Smooth muscle cell (in vitro differentiated cells): ENCODE measurements around the gene NUDT14. TPM values are rescaled to one million over a fixed set of nuclear protein-coding genes. Genes with fewer than 3 reads are reported as not detected.

Source experiments
- DNase-seq: peaks from one replicate; lab custom pipeline; 2025; ENCODE audit not compliant: unreplicated experiment; lab: John Stamatoyannopoulos, UW
- H2AFZ ChIP-seq: fragments of 200-600 bp; sonication (generic); 2 replicates; pipeline ENCODE4 v1.6.0; 2016; ENCODE audit warnings: antibody characterized with exemption, low read depth, mild to moderate bottlenecking
- H3F3A ChIP-seq: fragments of 200-600 bp; sonication (generic); 2 replicates; pipeline ENCODE4 v1.6.0; 2017; ENCODE audit warnings: antibody characterized with exemption, low read depth
- H3K27ac ChIP-seq: fragments of 200-600 bp; sonication (generic); 2 replicates; pipeline ENCODE4 v1.5.1; 2016; ENCODE audit warnings: low read depth, mild to moderate bottlenecking
- H3K27me3 ChIP-seq: fragments of 200-600 bp; sonication (generic); 2 replicates; pipeline ENCODE4 v1.6.1; 2016; ENCODE audit warnings: low read depth, mild to moderate bottlenecking
- H3K36me3 ChIP-seq: fragments of 200-600 bp; sonication (generic); 2 replicates; pipeline ENCODE4 v1.5.1; 2016; ENCODE audit warnings: low read depth
- H3K4me1 ChIP-seq: fragments of 200-600 bp; sonication (generic); 2 replicates; pipeline ENCODE4 v1.5.1; 2016; ENCODE audit warnings: low read depth
- H3K4me2 ChIP-seq: fragments of 200-600 bp; sonication (generic); 2 replicates; pipeline ENCODE4 v1.6.0; 2016; ENCODE audit warnings: mild to moderate bottlenecking
- H3K4me3 ChIP-seq: fragments of 200-600 bp; sonication (generic); 2 replicates; pipeline ENCODE4 v1.5.1; 2016; ENCODE audit warnings: mild to moderate bottlenecking
- H3K79me2 ChIP-seq: fragments of 200-600 bp; sonication (generic); 2 replicates; pipeline ENCODE4 v1.6.0; 2016; ENCODE audit warnings: low read depth, mild to moderate bottlenecking
- H3K9ac ChIP-seq: fragments of 200-600 bp; sonication (generic); 2 replicates; pipeline ENCODE4 v1.6.0; 2016; ENCODE audit warnings: low read depth
- H3K9me3 ChIP-seq: fragments of 200-600 bp; sonication (generic); replicated peaks from 2 replicates; pipeline ENCODE4 v1.5.1; 2016; ENCODE audit warnings: low read depth
- H4K20me1 ChIP-seq: fragments of 200-600 bp; sonication (generic); 2 replicates; pipeline ENCODE4 v1.6.0; 2016; ENCODE audit warnings: low read depth
- WGBS: methylation state at CpG from one replicate; pipeline ENCODE4 v1.1.7; 2016; ENCODE audit warnings: low lambda C conversion rate; 5-methylcytosine and 5-hydroxymethylcytosine counted together
- polyA plus RNA-seq: library from polyadenylated mRNA; unstranded; fragments of >200 nt; fragmentation: Nextera tagmentation; extraction: Ambion mirVana; gene quantifications from 2 replicates; pipeline ENCODE4 v1.2.1, GENCODE V29; 2016
- total RNA-seq: library from RNA; depleted of rRNA; stranded (reverse); fragments of >200 nt; gene quantifications from 2 replicates; pipeline ENCODE4 v1.2.3, GENCODE V29; 2014
- TF ChIP-seq, protein P1 (sequence below): fragments of 200-600 bp; sonication (generic); IDR thresholded peaks from 2 replicates; pipeline ENCODE4 v1.5.1; 2017; ENCODE audit warnings: borderline replicate concordance, mild to moderate bottlenecking, antibody characterized with exemption; ENCODE audit not compliant: insufficient read depth, poor library complexity, severe bottlenecking

NUDT14 gene
- total and polyA plus RNA-seq, 2 experiments from 2014 or later = 7.9 to 30.7 TPM

DNA sequence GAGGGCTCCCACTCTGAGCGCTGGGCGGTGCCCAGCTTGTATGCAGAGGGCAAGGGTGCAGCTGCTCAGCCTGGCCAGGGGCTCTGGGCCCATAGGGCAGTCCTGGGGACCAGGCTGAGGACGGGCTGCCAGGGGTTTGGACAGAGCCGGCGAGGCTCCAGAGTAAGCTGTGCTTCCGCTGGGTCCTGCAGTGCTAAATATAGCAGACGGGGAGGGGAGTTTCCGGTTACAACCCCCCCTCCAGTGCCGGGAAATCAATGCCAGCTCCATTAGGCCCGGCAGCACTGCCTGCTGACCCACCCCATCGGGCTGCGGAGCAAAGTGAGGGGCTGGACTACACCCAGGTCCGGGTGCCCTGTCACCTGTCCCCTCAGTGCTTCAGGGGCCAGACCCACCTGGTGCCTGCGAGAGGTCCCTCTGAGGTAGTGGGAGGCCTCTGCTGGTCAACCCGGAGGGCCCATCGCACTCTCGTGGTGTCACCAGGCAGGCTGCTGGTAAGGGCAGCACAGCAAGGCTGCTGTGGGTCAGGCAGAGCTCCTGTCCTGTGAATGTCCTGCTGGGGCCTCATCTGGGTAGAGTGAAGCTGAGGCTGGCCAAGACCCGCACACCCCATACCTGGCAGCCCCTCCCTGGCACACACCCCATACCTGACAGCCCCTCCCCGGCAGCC lies 10.0 kb downstream of the NUDT14 start:
- no peaks in the 10 kb centered on the region for H3K36me3 ChIP-seq
- no peak overlapping the region for H3K27ac ChIP-seq
- WGBS = 68% methylated on average over 19 of the region's 19 CpGs
- no peak overlapping the region for H2AFZ ChIP-seq
- peaks cover 25% of the 10 kb centered on the region for H3K27me3 ChIP-seq
- no peak for DNase-seq
- H3K4me3 ChIP-seq = no peak overlapping the region
- no peaks in the 10 kb centered on the region for H3F3A ChIP-seq
- H3K9me3 ChIP-seq = no peaks in the 10 kb centered on the region
- no peak overlapping the region for H3K9ac ChIP-seq
- no peak overlapping the region for H3K4me2 ChIP-seq
- no peaks in the 10 kb centered on the region for H3K79me2 ChIP-seq
- peaks cover 34% of the 10 kb centered on the region for H4K20me1 ChIP-seq
- H3K4me1 ChIP-seq = no peaks in the 10 kb centered on the region
- TF ChIP-seq, protein P1, sequence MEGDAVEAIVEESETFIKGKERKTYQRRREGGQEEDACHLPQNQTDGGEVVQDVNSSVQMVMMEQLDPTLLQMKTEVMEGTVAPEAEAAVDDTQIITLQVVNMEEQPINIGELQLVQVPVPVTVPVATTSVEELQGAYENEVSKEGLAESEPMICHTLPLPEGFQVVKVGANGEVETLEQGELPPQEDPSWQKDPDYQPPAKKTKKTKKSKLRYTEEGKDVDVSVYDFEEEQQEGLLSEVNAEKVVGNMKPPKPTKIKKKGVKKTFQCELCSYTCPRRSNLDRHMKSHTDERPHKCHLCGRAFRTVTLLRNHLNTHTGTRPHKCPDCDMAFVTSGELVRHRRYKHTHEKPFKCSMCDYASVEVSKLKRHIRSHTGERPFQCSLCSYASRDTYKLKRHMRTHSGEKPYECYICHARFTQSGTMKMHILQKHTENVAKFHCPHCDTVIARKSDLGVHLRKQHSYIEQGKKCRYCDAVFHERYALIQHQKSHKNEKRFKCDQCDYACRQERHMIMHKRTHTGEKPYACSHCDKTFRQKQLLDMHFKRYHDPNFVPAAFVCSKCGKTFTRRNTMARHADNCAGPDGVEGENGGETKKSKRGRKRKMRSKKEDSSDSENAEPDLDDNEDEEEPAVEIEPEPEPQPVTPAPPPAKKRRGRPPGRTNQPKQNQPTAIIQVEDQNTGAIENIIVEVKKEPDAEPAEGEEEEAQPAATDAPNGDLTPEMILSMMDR = no peak

DNA sequence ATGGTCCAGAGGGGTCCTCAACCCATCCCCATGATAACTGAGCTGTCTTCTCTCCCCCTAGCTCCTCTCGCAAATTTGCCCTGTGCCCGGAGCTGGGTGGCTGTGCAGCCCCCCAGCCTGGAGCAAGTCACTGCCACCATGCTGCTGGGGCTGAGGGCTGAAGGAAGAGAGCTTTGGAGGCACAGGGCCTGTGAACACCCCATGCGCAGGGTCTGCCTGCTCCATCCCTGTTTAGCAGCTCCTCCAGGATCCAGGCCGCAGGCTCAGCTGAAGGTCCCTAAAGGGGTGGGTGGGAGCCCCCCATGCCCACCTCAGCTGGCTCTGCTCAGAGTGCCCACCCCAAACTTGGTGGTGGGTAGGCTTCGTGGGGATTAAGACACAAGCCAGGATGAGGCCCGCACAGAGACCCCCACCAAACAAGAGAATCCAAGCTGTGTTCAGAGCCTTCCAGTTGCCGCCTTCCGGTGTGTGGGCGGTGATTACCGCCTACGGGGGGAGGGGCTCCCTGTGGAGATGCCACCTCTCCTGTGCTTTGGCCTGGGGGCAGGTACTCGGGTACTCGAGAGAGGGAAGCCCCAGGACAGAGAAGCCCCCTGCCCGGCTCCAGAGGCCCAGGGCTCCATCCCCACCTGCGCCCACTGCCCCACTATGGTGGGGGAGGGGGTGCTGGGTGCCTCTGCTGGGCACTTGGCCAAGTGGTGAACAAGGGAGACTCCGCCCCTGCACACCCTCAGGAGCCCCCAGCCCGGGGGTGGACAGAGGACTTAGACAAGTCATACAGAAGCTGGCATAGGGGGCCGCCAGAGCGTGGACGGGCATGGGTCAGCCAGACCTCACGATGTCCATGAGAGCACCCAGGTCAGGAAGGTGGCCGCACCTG lies 11.1 kb downstream of the NUDT14 start:
- H3K36me3 ChIP-seq = no peaks in the 10 kb centered on the region
- H3K27me3 ChIP-seq = peaks cover 26% of the 10 kb centered on the region
- TF ChIP-seq, protein P1 = no peak
- no peak overlapping the region for H3K4me3 ChIP-seq
- WGBS = 78% methylated on average over 22 of the region's 22 CpGs
- H3K9me3 ChIP-seq = no peaks in the 10 kb centered on the region
- H3K79me2 ChIP-seq = no peaks in the 10 kb centered on the region
- H3K9ac ChIP-seq = no peak overlapping the region
- H3K4me2 ChIP-seq = no peak overlapping the region
- H2AFZ ChIP-seq = no peak overlapping the region
- H3K4me1 ChIP-seq = no peaks in the 10 kb centered on the region
- peaks cover 40% of the 10 kb centered on the region for H4K20me1 ChIP-seq
- H3F3A ChIP-seq = no peaks in the 10 kb centered on the region
- H3K27ac ChIP-seq = no peak overlapping the region
- no peak for DNase-seq

DNA sequence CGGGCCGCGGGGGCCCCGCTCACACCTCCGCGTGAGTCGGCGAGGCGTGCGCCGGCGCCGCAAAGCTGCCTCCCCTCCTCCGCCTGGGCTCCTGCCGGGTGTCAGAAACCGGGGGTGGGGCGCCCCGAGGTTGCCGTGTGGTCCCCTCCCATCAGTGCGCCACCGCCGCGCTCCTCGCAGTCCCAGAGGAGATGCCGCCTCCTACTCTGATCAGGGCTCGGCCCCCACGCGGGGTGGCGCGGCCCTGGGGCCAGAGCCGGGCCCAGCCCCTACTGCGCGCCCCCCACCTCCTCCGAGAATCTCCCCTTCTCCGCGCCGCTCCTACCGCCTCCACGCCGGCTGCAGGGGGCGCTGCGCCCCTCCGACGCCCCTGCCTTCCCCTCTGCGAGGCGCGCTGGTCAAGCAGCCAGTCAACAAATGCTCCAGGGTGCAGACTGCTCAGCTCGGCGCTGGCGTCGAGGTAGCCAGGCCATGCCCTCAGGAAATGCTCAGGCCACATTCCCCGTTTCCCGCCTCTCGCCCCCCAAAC lies 12.1 kb downstream of the NUDT14 start:
- DNase-seq = no peak
- no peak overlapping the region for H3K9ac ChIP-seq
- H3K36me3 ChIP-seq = no peaks in the 10 kb centered on the region
- no peak overlapping the region for H3K27ac ChIP-seq
- peaks cover 50% of the 10 kb centered on the region for H4K20me1 ChIP-seq
- H2AFZ ChIP-seq = no peak overlapping the region
- peak overlapping the region; percentile 83 for H3K4me2 ChIP-seq
- H3F3A ChIP-seq = no peaks in the 10 kb centered on the region
- H3K27me3 ChIP-seq = peaks cover 26% of the 10 kb centered on the region
- peak overlapping the region; percentile 24 for H3K4me3 ChIP-seq
- TF ChIP-seq, protein P1 = peak; percentile 49
- no peaks in the 10 kb centered on the region for H3K4me1 ChIP-seq
- no peaks in the 10 kb centered on the region for H3K79me2 ChIP-seq
- no peaks in the 10 kb centered on the region for H3K9me3 ChIP-seq
- WGBS = 9% methylated on average over 44 of the region's 54 CpGs
